Glutamatergic neuron (in vitro differentiated cells): ENCODE measurements around the gene HLA-DPB1. TPM values are rescaled to one million over a fixed set of nuclear protein-coding genes. Genes with fewer than 3 reads are reported as not detected.
"Not testable (repeated sequence)": the region's sequence is repeated elsewhere in the genome, so short reads cannot be mapped to it uniquely, and the experiment has no call there.

Source experiments
- DNase-seq: peaks from one replicate; pipeline ENCODE4 v3.0.0; 2022
- H3K27ac Mint-ChIP-seq: one replicate; pipeline ENCODE4 v1.8.0; 2020; ENCODE audit warnings: mild to moderate bottlenecking, mixed read lengths, inconsistent platforms; ENCODE audit not compliant: unreplicated experiment
- H3K27me3 Mint-ChIP-seq: one replicate; pipeline ENCODE4 v1.8.0; 2020; ENCODE audit warnings: mild to moderate bottlenecking, moderate library complexity, mixed read lengths, inconsistent platforms; ENCODE audit not compliant: unreplicated experiment
- H3K36me3 Mint-ChIP-seq: one replicate; pipeline ENCODE4 v1.8.0; 2020; ENCODE audit warnings: mild to moderate bottlenecking, mixed read lengths, inconsistent platforms; ENCODE audit not compliant: unreplicated experiment
- H3K4me1 Mint-ChIP-seq: one replicate; pipeline ENCODE4 v1.8.0; 2020; ENCODE audit warnings: mild to moderate bottlenecking, low read depth, mixed read lengths, inconsistent platforms; ENCODE audit not compliant: unreplicated experiment
- H3K4me3 Mint-ChIP-seq: one replicate; pipeline ENCODE4 v1.8.0; 2020; ENCODE audit warnings: mild to moderate bottlenecking, mixed read lengths, inconsistent platforms; ENCODE audit not compliant: unreplicated experiment
- H3K9me3 Mint-ChIP-seq: one replicate; pipeline ENCODE4 v1.8.0; 2020; ENCODE audit warnings: mild to moderate bottlenecking, moderate library complexity, mixed read lengths, inconsistent platforms; ENCODE audit not compliant: unreplicated experiment
- CTCF ChIP-seq: fragments of 200-600 bp; sonication (generic); IDR thresholded peaks from one replicate; pipeline ENCODE4 v1.5.0; 2021; ENCODE audit not compliant: partially characterized antibody, unreplicated experiment
- total RNA-seq: library from RNA; stranded (reverse); fragmentation: NEBNext Ultra II Directional; extraction: Animal tissue kit (Norgen Biotek cat#: 25700); gene quantifications from one replicate; pipeline ENCODE4 v1.2.1, GENCODE V29; 2021; ENCODE audit not compliant: unreplicated experiment

Gene HLA-DPB1
- total RNA-seq, 1 donor from 2014 or later, result 4.7 TPM

DNA sequence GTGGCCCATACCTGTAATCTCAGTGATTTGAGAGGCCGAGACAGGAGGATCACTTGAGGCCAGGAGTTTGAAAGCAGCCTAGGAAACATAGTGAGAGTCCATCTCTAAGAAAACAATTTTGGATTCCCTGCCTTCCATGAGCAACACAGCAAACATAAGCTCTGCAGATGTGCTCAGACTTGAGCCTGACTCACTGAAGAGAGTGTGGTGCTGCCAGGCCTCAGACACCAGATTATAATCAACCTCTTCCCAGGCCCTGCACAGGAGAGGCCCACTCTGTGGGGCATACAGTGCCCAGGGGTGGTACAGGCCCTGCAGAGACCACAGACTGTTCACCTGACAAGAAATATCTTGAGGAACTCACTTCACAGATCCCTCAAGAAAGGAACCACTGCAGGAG, 19.9 kb downstream of the HLA-DPB1 start:
- no peak for DNase-seq
- peaks cover 7% of the 10 kb centered on the region for H3K27me3 Mint-ChIP-seq
- no peaks in the 10 kb centered on the region for H3K4me1 Mint-ChIP-seq
- H3K4me3 Mint-ChIP-seq, result no peak overlapping the region
- H3K36me3 Mint-ChIP-seq, result peaks cover 19% of the 10 kb centered on the region
- H3K9me3 Mint-ChIP-seq, result peaks cover under 1% of the 10 kb centered on the region
- no peak overlapping the region for H3K27ac Mint-ChIP-seq
- no peak for TF ChIP-seq CTCF

DNA sequence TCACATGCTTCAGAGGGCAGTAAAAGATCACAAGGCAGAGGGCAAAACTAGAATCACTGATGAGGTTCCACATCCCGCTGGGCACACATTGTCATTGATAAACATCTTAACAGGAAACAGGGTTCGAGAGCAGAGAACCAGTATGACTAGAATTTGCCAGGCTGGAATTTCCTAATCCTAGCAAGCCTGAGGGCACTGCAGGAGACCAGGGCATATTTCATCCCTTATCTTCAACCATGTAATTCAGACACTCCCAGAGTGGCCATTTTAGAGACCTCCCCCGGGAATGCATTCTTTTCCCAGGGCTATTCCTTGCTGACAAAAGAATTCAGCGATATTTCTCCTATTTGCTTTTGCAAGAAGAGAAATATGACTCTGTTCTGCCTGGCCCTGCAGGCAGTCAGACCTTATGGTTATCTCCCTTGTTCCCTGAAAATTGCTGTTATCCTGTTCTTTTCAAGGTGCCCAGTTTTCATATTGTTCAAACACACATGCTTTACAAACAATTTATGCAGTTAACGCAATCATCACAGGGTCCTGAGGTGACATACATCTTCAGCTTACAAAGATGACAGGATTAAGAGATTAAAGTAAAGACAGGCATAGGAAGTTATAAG, 25.4 kb downstream of the HLA-DPB1 start:
- DNase-seq, H3K27ac Mint-ChIP-seq, H3K27me3 Mint-ChIP-seq, H3K9me3 Mint-ChIP-seq, H3K4me1 Mint-ChIP-seq, H3K4me3 Mint-ChIP-seq: not testable (repeated sequence)
- peaks cover 19% of the 10 kb centered on the region for H3K36me3 Mint-ChIP-seq

GRCh38 chr6:33103776-33104175, 28.0 kb downstream of the HLA-DPB1 start:
- no peak overlapping the region for H3K4me3 Mint-ChIP-seq
- no peak for TF ChIP-seq CTCF
- peaks cover 10% of the 10 kb centered on the region for H3K27me3 Mint-ChIP-seq
- peaks cover 3% of the 10 kb centered on the region for H3K36me3 Mint-ChIP-seq
- peaks cover 7% of the 10 kb centered on the region for H3K4me1 Mint-ChIP-seq
- no peak overlapping the region for H3K27ac Mint-ChIP-seq
- DNase-seq, result no peak
- H3K9me3 Mint-ChIP-seq, result peaks cover 11% of the 10 kb centered on the region

DNA sequence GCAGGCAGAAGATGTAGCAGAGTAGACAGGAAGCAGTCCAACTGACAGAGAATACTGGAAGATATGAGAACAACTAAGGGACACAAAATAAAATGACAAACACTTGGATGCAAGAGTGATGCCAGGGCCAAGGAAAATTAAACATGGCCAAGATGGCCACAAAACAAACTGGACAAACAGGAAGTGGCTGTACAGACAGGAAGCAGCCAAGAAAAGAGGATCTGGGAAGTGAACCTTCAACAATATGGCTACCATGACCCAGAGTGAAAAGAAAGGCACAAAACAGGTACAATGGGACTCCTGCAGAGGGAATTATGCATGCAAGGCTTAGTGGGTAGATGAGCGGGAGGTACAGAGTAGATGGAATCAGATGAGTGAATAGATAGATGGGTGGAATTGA, 29.1 kb downstream of the HLA-DPB1 start:
- peaks cover 8% of the 10 kb centered on the region for H3K27me3 Mint-ChIP-seq

DNA sequence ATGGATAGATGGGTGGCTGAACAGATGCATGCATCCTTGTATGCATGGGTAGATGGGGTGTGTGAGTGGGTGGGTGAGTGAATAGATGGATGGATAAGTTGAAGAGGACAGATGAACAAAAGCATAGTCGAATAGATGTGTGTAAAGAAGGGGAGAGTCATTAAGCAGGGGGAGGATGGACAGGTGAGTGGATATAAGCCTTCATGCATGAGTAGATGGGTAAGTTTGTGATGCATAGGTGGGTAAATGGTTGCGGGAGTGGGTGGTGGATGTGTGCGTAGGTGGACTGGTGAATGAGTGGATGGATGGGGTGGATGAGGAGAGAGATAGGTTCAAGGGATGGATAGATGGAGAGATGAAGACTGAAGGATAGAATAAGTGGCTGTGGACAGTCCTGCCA, 29.6 kb downstream of the HLA-DPB1 start:
- no peak for DNase-seq
- H3K27ac Mint-ChIP-seq, result no peak overlapping the region
- peaks cover 12% of the 10 kb centered on the region for H3K9me3 Mint-ChIP-seq
- peaks cover 12% of the 10 kb centered on the region for H3K4me1 Mint-ChIP-seq
- no peaks in the 10 kb centered on the region for H3K36me3 Mint-ChIP-seq
- H3K27me3 Mint-ChIP-seq, result peaks cover 7% of the 10 kb centered on the region
- no peak overlapping the region for H3K4me3 Mint-ChIP-seq
- TF ChIP-seq CTCF, result no peak

More for the DNA sequence above, 29.1 kb downstream of the HLA-DPB1 start:
- DNase-seq, result no peak
- no peak overlapping the region for H3K27ac Mint-ChIP-seq
- H3K9me3 Mint-ChIP-seq, result peaks cover 12% of the 10 kb centered on the region
- TF ChIP-seq CTCF, result no peak
- H3K36me3 Mint-ChIP-seq, result no peaks in the 10 kb centered on the region
- no peak overlapping the region for H3K4me3 Mint-ChIP-seq
- H3K4me1 Mint-ChIP-seq, result peaks cover 12% of the 10 kb centered on the region
